GM21360 (cell line): Measurements from ENCODE around the gene PTPN9.

Source experiments
- ATAC-seq: cut with Tn5 transposase; IDR thresholded peaks from one replicate; pipeline ENCODE4 v1.9.1; 2021; ENCODE audit warnings: mild to moderate bottlenecking, moderate library complexity; ENCODE audit not compliant: unreplicated experiment

Gene PTPN9

DNA sequence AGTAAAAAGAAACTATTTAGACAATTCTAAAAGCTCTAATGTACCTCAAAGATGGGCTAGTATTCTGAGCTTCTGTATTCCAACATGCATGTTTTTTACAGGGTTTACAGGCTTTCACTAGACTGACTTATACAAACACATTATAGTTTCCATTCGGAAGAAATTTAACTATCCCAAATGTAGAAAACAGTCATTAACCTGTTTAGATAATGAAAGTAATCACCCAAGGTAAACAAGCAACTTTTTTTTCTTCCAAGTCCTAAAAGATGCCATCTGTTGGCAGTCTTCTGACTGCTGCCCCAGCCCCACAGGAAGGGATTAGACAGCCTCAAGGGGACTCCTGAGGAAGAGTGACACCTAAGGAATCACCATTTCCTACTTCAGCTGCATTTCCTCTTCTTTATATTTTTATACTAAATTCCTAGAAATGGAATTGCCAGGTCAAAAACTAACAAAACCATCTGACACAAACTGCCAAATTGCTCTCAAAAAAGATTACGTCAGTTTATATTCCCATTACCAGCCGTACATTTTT, 153.1 kb downstream of the PTPN9 start:
- ATAC-seq: no peak

DNA sequence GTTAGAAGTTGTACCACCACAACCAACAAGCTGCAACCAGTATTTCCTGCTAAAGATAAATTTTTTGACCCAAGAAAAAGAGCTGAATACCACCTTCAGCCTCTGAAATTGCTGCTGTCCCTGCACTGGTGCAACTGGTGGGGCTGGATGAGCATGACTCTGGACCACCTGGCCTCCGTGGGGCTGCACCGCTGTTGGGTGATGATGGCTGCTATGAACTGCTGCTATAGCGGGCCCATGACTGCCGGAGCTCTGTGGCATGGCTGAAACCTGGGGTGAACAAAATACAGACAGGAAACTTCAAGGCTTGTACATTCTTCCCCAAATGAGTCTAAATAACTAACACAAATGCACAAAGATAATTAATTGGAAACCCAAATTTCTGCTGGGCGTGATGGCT, 156.6 kb downstream of the PTPN9 start:
- no peak for ATAC-seq

DNA sequence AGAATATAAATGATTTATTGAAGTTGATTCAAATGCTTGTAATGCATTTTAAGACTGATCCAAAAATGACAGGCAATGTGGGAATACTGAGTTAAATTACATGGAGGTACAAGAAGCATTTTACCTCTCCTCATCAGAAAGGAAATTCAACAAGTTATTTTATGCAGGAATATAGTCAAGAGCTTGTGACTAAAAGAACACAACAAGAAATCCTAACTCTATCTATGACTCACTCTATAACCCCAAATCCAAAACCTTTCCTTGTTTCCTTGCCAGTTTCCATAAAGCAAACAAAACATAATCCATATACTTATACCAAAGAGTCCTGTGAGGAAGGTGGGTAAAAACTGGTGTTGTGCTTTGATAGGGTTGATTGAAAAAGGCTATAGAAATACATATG, 158.4 kb downstream of the PTPN9 start:
- ATAC-seq: no peak

DNA sequence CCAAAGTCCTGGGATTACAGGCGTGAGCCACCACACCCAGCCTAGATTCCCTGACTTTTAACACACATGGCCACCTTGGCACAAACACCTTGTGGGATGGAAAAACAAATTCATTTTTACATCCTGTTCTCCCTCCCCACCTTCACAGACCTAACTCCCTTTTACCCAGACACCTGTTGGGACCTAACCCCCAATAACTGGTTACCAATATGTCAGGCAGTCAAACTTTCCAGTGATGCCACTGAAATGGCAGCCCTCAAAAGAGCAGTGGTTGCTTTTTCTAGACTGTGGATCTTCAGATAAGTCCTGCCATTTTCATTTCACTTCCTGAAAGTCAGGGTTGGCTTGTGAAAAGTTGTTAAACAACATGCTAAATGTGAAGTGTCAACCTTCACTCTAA, 162.5 kb downstream of the PTPN9 start:
- no peak for ATAC-seq
